ENCODE data around the gene GXYLT2. TPM values are rescaled to one million over a fixed set of nuclear protein-coding genes. Genes with fewer than 3 reads are reported as not detected.

The GXYLT2 gene
- total and polyA plus RNA-seq, 4 donors: 1.9 to 46.4 (median 11.5) TPM

DNA sequence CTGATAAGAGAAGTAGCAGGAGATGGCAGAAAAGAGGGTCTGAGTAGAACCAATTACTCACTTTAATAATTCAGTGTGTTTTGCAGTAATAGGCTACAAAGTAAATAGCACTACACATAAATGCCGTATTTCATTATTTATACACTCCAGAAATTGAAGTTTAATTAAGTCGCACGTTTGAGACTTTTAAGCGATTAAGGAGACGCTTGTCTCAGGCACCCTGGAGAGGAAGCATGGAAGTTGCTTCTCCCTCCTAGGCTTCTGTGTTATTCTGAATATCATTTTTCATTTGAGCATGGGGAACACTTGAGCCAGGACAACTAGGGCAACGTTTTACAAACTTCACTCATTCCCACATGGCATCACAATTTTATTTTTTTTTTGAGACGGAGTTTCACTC is 12.2 kb downstream of the GXYLT2 start:
- no peaks in the 10 kb centered on the region for H3K36me3 ChIP-seq (ENCODE audit: control insufficient read depth in 1 of 2, insufficient read depth in 2 of 2, low read length in 1 of 2)
- DNase-seq (no peak), ATAC-seq (ENCODE audit: low FRiP score) (no peak)
- no peak overlapping the region for H3K27ac ChIP-seq (ENCODE audit: low read depth in 1 of 2, low read length in 2 of 2)
- 75 to 76% methylated on average over 7 of the region's 7 CpGs for WGBS, 2 donors
- H3K9me3 ChIP-seq (ENCODE audit: control insufficient read depth, low read length): no peaks in the 10 kb centered on the region
- H3K27me3 ChIP-seq (ENCODE audit: control insufficient read depth in 1 of 2, insufficient read depth in 2 of 2, low read length in 1 of 2): no peaks in the 10 kb centered on the region
- no peak overlapping the region for H3K4me3 ChIP-seq (ENCODE audit: low read length in 2 of 2)
- peaks cover 2 to 3% of the 10 kb centered on the region in 2 donors for H3K4me1 ChIP-seq (ENCODE audit: control insufficient read depth in 1 of 2, insufficient read depth in 2 of 2, low read length in 2 of 2)
- intact Hi-C loops (cut with DNase I): no loop called here

DNA sequence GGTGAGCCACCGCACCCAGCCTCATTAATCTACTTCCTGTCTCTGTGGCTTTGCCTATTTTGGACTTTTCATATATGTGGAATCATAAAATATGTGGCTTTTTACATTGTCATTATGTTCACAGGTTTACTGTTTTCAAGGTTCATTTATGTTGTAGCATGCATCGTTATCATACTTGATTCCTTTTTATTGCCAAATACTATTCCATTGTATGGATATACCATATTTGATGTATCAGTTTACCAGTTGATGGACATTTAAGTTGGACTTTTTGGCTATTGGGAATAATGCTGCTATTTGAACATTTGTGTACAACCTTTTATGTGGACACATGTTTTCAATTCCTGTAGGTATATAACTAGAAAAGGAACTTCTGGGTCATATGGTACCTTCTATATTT is 14.0 kb downstream of the GXYLT2 start:
- peaks cover 2 to 5% of the 10 kb centered on the region in 2 donors for H3K4me1 ChIP-seq (ENCODE audit: control insufficient read depth in 1 of 2, insufficient read depth in 2 of 2, low read length in 2 of 2)
- WGBS, 2 donors: 98% methylated on average over 2 of the region's 2 CpGs

GRCh38 chr3:72903004-72903403 is 15.2 kb downstream of the GXYLT2 start:
- DNase-seq: no peak
- Histone ChIP-seq H3K4me1 (ENCODE audit: control insufficient read depth in 1 of 2, insufficient read depth in 2 of 2, low read length in 2 of 2) (peaks cover 4 to 6% of the 10 kb centered on the region in 2 donors), H3K9me3 (ENCODE audit: control insufficient read depth, low read length) (no peaks in the 10 kb centered on the region), H3K4me3 (ENCODE audit: low read length in 2 of 2) (no peak overlapping the region), H3K27me3 (ENCODE audit: control insufficient read depth in 1 of 2, insufficient read depth in 2 of 2, low read length in 1 of 2) (no peaks in the 10 kb centered on the region), H3K36me3 (ENCODE audit: control insufficient read depth in 1 of 2, insufficient read depth in 2 of 2, low read length in 1 of 2) (no peaks in the 10 kb centered on the region), H3K27ac (ENCODE audit: low read depth in 1 of 2, low read length in 2 of 2) (no peak overlapping the region)
- ATAC-seq (ENCODE audit: low FRiP score): no peak
- intact Hi-C loops (cut with DNase I): no loop called here
- 85 to 86% methylated on average over 3 of the region's 3 CpGs for WGBS, 2 donors

More for the DNA sequence above, 14.0 kb downstream of the GXYLT2 start:
- no peak overlapping the region for H3K27ac ChIP-seq (ENCODE audit: low read depth in 1 of 2, low read length in 2 of 2)
- intact Hi-C loops (cut with DNase I): no loop called here
- H3K36me3 ChIP-seq (ENCODE audit: control insufficient read depth in 1 of 2, insufficient read depth in 2 of 2, low read length in 1 of 2): no peaks in the 10 kb centered on the region
- ATAC-seq (ENCODE audit: low FRiP score) (no peak), DNase-seq (no peak)
- H3K9me3 ChIP-seq (ENCODE audit: control insufficient read depth, low read length): no peaks in the 10 kb centered on the region
- H3K27me3 ChIP-seq (ENCODE audit: control insufficient read depth in 1 of 2, insufficient read depth in 2 of 2, low read length in 1 of 2): no peaks in the 10 kb centered on the region
- no peak overlapping the region for H3K4me3 ChIP-seq (ENCODE audit: low read length in 2 of 2)

DNA sequence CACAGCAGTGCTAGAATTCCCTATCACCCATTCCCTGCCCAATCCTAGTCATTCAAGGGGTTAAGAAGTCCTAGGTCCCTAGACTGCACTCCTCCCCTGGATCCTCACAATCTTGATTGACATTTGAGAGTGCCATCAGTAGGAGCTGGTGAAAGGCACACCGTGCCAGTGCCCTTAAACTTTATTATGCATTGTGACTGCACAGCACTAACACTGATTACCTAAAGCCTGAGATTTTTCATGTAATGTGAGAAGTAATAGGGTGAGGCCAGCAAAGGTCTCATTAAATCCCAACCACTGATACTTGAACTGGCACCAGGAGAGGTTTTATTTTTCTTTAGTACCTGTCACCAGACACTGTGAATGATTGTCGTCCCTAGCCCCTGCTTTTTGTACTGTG is 16.3 kb downstream of the GXYLT2 start:
- no peak for DNase-seq
- intact Hi-C loops (cut with DNase I): no loop called here
- Histone ChIP-seq H3K4me1 (ENCODE audit: control insufficient read depth in 1 of 2, insufficient read depth in 2 of 2, low read length in 2 of 2) (peaks cover 4 to 6% of the 10 kb centered on the region in 2 donors), H3K27ac (ENCODE audit: low read depth in 1 of 2, low read length in 2 of 2) (peak overlapping the region in 1 of 2 donors; percentile 6), H3K36me3 (ENCODE audit: control insufficient read depth in 1 of 2, insufficient read depth in 2 of 2, low read length in 1 of 2) (no peaks in the 10 kb centered on the region), H3K4me3 (ENCODE audit: low read length in 2 of 2) (no peak overlapping the region), H3K27me3 (ENCODE audit: control insufficient read depth in 1 of 2, insufficient read depth in 2 of 2, low read length in 1 of 2) (no peaks in the 10 kb centered on the region), H3K9me3 (ENCODE audit: control insufficient read depth, low read length) (no peaks in the 10 kb centered on the region)
- WGBS, 2 donors: 59 to 79% methylated on average over 2 of the region's 2 CpGs
- ATAC-seq (ENCODE audit: low FRiP score): no peak

GRCh38 chr3:72906154-72906553 is 18.3 kb downstream of the GXYLT2 start:
- no peak for ATAC-seq (ENCODE audit: low FRiP score)
- intact Hi-C loops (cut with DNase I): no loop called here
- WGBS, 2 donors: 90 to 92% methylated on average over 6 of the region's 6 CpGs
- DNase-seq: no peak
- H3K4me1 ChIP-seq (ENCODE audit: control insufficient read depth in 1 of 2, insufficient read depth in 2 of 2, low read length in 2 of 2): peaks cover 4 to 7% of the 10 kb centered on the region in 2 donors
- no peaks in the 10 kb centered on the region for H3K9me3 ChIP-seq (ENCODE audit: control insufficient read depth, low read length)
- no peaks in the 10 kb centered on the region for H3K27me3 ChIP-seq (ENCODE audit: control insufficient read depth in 1 of 2, insufficient read depth in 2 of 2, low read length in 1 of 2)
- H3K36me3 ChIP-seq (ENCODE audit: control insufficient read depth in 1 of 2, insufficient read depth in 2 of 2, low read length in 1 of 2): no peaks in the 10 kb centered on the region
- H3K27ac ChIP-seq (ENCODE audit: low read depth in 1 of 2, low read length in 2 of 2): no peak overlapping the region
- H3K4me3 ChIP-seq (ENCODE audit: low read length in 2 of 2): no peak overlapping the region

GRCh38 chr3:72907131-72907711 is 19.4 kb downstream of the GXYLT2 start:
- peak; percentile 72 for ATAC-seq (ENCODE audit: low FRiP score)
- 9 to 10% methylated on average over 4 of the region's 4 CpGs for WGBS, 2 donors
- Histone ChIP-seq H3K36me3 (ENCODE audit: control insufficient read depth in 1 of 2, insufficient read depth in 2 of 2, low read length in 1 of 2) (no peaks in the 10 kb centered on the region), H3K9me3 (ENCODE audit: control insufficient read depth, low read length) (no peaks in the 10 kb centered on the region), H3K27ac (ENCODE audit: low read depth in 1 of 2, low read length in 2 of 2) (peak overlapping the region; percentile 81 to 90), H3K4me1 (ENCODE audit: control insufficient read depth in 1 of 2, insufficient read depth in 2 of 2, low read length in 2 of 2) (peaks cover 4 to 7% of the 10 kb centered on the region in 2 donors), H3K27me3 (ENCODE audit: control insufficient read depth in 1 of 2, insufficient read depth in 2 of 2, low read length in 1 of 2) (no peaks in the 10 kb centered on the region), H3K4me3 (ENCODE audit: low read length in 2 of 2) (no peak overlapping the region)
- intact Hi-C loops (cut with DNase I): no loop called here
- DNase-seq: no peak

- peak overlapping the region; percentile 58 to 90 for H3K27ac ChIP-seq (ENCODE audit: low read depth in 1 of 2, low read length in 2 of 2)
- intact Hi-C loops (cut with DNase I): no loop called here
- H3K9me3 ChIP-seq (ENCODE audit: control insufficient read depth, low read length): no peaks in the 10 kb centered on the region
- ATAC-seq (ENCODE audit: low FRiP score) (peak; percentile 94), DNase-seq (peak; percentile 77 to 79)
- H3K27me3 ChIP-seq (ENCODE audit: control insufficient read depth in 1 of 2, insufficient read depth in 2 of 2, low read length in 1 of 2): no peaks in the 10 kb centered on the region
- WGBS, 2 donors: 5 to 9% methylated on average over 14 of the region's 14 CpGs
- no peaks in the 10 kb centered on the region for H3K36me3 ChIP-seq (ENCODE audit: control insufficient read depth in 1 of 2, insufficient read depth in 2 of 2, low read length in 1 of 2)
- H3K4me1 ChIP-seq (ENCODE audit: control insufficient read depth in 1 of 2, insufficient read depth in 2 of 2, low read length in 2 of 2): peaks cover 4 to 7% of the 10 kb centered on the region in 2 donors
- no peak overlapping the region for H3K4me3 ChIP-seq (ENCODE audit: low read length in 2 of 2)
Observed at GRCh38 chr3:72907731-72908620, 20.1 kb downstream of the GXYLT2 start.

DNA sequence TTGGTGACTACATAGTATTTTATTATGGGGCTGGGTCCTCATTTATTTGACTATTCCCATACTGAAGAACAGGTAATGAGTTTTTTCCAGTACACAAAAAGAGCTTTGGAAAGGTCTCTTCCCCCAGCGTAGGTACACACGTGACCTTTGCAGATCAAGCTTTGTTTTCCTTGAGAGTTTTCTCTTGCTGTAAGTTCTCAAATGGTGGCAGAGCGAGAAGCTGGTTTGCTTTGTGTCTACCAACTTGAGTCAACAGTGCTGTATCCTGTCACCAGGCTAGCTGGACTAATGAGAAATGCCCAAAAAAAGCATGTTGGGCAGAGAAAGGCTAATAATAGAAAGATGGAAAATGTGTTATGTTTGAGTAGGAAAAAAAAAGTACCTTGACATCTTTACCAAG is 21.7 kb downstream of the GXYLT2 start:
- Histone ChIP-seq H3K36me3 (ENCODE audit: control insufficient read depth in 1 of 2, insufficient read depth in 2 of 2, low read length in 1 of 2) (no peaks in the 10 kb centered on the region), H3K27ac (ENCODE audit: low read depth in 1 of 2, low read length in 2 of 2) (peak overlapping the region; percentile 25 to 83), H3K4me3 (ENCODE audit: low read length in 2 of 2) (no peak overlapping the region), H3K9me3 (ENCODE audit: control insufficient read depth, low read length) (no peaks in the 10 kb centered on the region), H3K4me1 (ENCODE audit: control insufficient read depth in 1 of 2, insufficient read depth in 2 of 2, low read length in 2 of 2) (peaks cover 2 to 7% of the 10 kb centered on the region in 2 donors), H3K27me3 (ENCODE audit: control insufficient read depth in 1 of 2, insufficient read depth in 2 of 2, low read length in 1 of 2) (no peaks in the 10 kb centered on the region)
- no peak for ATAC-seq (ENCODE audit: low FRiP score)
- DNase-seq: no peak
- WGBS, 2 donors: 4 to 20% methylated on average over 3 of the region's 3 CpGs
- intact Hi-C loops (cut with DNase I): no loop called here

- no peaks in the 10 kb centered on the region for H3K9me3 ChIP-seq (ENCODE audit: control insufficient read depth, low read length)
- H3K36me3 ChIP-seq (ENCODE audit: control insufficient read depth in 1 of 2, insufficient read depth in 2 of 2, low read length in 1 of 2): no peaks in the 10 kb centered on the region
- no peaks in the 10 kb centered on the region for H3K27me3 ChIP-seq (ENCODE audit: control insufficient read depth in 1 of 2, insufficient read depth in 2 of 2, low read length in 1 of 2)
- WGBS, 2 donors: 0 to 11% methylated on average over 2 of the region's 2 CpGs
- peaks cover 2 to 4% of the 10 kb centered on the region in 2 donors for H3K4me1 ChIP-seq (ENCODE audit: control insufficient read depth in 1 of 2, insufficient read depth in 2 of 2, low read length in 2 of 2)
- intact Hi-C loops (cut with DNase I): no loop called here
- H3K4me3 ChIP-seq (ENCODE audit: low read length in 2 of 2): no peak overlapping the region
- peak in 1 of 2 donors; percentile 68 for DNase-seq
- H3K27ac ChIP-seq (ENCODE audit: low read depth in 1 of 2, low read length in 2 of 2): peak overlapping the region in 1 of 2 donors; percentile 49
- ATAC-seq (ENCODE audit: low FRiP score): no peak
Observed at GRCh38 chr3:72912532-72912931, 24.7 kb downstream of the GXYLT2 start.

All from aorta (tissue), 5 donors.